Esophagus muscularis mucosa (tissue), 3 donors: ENCODE data around the gene SLC25A22.

Experiments
- POLR2A ChIP-seq: fragments of 450-650 bp; IDR thresholded peaks from one replicate; pipeline ENCODE4 v1.6.1; 2017; ENCODE audit warnings: antibody characterized with exemption, moderate library complexity, mild to moderate bottlenecking, low read depth
- POLR2AphosphoS5 ChIP-seq, 2 donors: sonication (generic); formaldehyde crosslinking; IDR thresholded peaks; one replicate each; pipeline ENCODE4 v1.6.1; 2017; ENCODE audit warnings: antibody characterized with exemption in 2 of 2
- TF ChIP-seq, protein P1 (sequence below), 3 experiments: fragments of 200-600 bp in 2 of 3; fragments of 450-650 bp in 1 of 3; sonication (generic) in 2 of 3; IDR thresholded peaks; one replicate each; pipeline ENCODE4 v1.5.1; 2017 to 2019; ENCODE audit warnings: antibody characterized with exemption in 3 of 3, mild to moderate bottlenecking in 2 of 3, moderate library complexity in 1 of 3

DNA sequence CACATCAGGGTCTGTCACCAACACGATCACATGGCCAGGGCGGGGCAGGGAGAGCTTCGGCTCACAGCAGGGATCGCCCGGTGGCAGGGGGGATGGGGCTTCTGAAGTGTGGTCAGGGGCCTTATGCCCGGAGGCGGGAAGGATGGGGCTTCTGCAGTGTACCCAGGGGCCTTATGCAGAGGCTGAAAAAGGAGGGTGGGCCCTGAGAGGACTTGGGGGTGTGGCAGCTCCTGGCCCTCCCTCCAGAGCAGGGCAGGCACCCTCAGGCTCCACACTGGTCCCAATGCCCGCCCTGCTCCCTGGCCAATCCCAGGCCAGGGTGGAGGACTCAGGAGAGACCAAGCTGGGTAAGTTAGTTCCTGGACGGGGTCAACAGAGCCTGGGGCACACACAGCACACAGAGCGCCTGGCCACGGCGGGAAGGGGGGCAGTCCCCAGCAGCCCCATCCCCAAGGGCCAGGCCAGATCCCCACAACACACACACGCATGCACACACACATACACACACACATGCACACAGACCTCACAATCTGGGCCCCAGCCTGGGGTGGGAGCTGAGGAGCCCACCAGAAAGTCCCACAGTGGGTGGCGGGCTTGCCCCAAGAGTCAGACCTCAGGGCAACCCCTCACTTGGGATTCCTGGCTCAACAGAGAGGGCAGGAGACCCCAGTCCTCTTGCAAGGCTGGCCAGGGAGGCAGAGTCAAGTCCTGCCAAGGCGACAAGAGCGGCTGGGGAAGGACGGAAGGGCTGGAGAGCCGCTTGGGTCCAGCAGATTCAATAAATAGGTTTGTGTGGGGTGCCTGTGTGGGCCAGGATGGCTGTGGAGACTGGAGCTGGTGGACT lies 7.1 kb downstream of the SLC25A22 start:
- TF ChIP-seq POLR2AphosphoS5 (IDR thresholded peaks at IDR 0.05) (no peak), POLR2A (no peak)
- TF ChIP-seq, protein P1, sequence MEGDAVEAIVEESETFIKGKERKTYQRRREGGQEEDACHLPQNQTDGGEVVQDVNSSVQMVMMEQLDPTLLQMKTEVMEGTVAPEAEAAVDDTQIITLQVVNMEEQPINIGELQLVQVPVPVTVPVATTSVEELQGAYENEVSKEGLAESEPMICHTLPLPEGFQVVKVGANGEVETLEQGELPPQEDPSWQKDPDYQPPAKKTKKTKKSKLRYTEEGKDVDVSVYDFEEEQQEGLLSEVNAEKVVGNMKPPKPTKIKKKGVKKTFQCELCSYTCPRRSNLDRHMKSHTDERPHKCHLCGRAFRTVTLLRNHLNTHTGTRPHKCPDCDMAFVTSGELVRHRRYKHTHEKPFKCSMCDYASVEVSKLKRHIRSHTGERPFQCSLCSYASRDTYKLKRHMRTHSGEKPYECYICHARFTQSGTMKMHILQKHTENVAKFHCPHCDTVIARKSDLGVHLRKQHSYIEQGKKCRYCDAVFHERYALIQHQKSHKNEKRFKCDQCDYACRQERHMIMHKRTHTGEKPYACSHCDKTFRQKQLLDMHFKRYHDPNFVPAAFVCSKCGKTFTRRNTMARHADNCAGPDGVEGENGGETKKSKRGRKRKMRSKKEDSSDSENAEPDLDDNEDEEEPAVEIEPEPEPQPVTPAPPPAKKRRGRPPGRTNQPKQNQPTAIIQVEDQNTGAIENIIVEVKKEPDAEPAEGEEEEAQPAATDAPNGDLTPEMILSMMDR (IDR thresholded peaks at IDR 0.05) = no peak
